Measurements from ENCODE around the gene AMD1. TPM values are rescaled to one million over a fixed set of nuclear protein-coding genes. Genes with fewer than 3 reads are reported as not detected.

Gene AMD1
- total RNA-seq, 1 experiment from 2014 or later, result 77.8 TPM

DNA sequence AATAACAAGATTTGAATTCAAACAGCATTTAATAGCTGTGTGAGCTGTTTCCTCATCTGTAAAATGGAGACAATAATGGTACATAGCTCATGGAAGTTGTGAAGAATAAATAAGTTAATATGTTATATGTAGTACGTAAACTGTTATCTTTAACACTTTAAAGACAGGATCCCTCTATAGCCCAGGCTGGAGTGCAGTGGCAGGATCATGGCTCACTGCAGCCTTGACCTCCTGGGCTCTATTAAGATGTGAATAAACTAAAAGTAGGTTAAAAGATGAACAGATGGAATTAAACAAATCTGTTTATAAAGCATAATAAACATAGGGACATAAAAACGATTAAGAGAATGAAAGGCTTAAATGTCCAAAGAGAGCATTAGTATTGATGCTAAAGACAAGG is 3.0 kb downstream of the AMD1 start:
- no peak for DNase-seq (ENCODE audit: unreplicated experiment)

GRCh38 chr6:110878751-110879522 is 4.4 kb downstream of the AMD1 start:
- Mint-ChIP-seq H3K9me3 (ENCODE audit: unreplicated experiment) (no peaks in the 10 kb centered on the region), H3K27me3 (ENCODE audit: insufficient read depth, unreplicated experiment) (no peaks in the 10 kb centered on the region), H3K27ac (ENCODE audit: low read depth, unreplicated experiment) (peak overlapping the region; percentile 14), H3K4me1 (ENCODE audit: insufficient read depth, unreplicated experiment) (peaks cover 43% of the 10 kb centered on the region), H3K36me3 (ENCODE audit: insufficient read depth, unreplicated experiment) (peaks cover 19% of the 10 kb centered on the region), H3K4me3 (ENCODE audit: unreplicated experiment) (peak overlapping the region; percentile 96)
- ChIA-PET CTCF (interaction anchor here (0.5 to 5.3 kb wide), 27 partner anchors 9 to 399 kb away, joined by 3 to 57 read pairs (median 5); partner anchors contain the start of gene CDK19), POLR2A (interaction anchor here (0.6 to 9.0 kb wide), 19 partner anchors 8 to 393 kb away, joined by 3 to 613 read pairs (median 5); partner anchors contain the start of genes CDK19, GTF3C6 and RPF2)
- peak; percentile 48 for TF ChIP-seq CTCF (IDR thresholded peaks at IDR 0.05; ENCODE audit: unreplicated experiment)
- peak; percentile 58 for DNase-seq (ENCODE audit: unreplicated experiment)
- intact Hi-C loops (cut with micrococcal nuclease), result loop anchor here (1.0 kb wide), 3 partner anchors 70 to 351 kb away; no protein-coding TSS in a partner anchor
- no TSS peak for BruUV-seq (replicated peaks)

More for the DNA sequence above, 3.0 kb downstream of the AMD1 start:
- no TSS peak for BruUV-seq (replicated peaks)
- Mint-ChIP-seq H3K36me3 (ENCODE audit: insufficient read depth, unreplicated experiment) (peaks cover 16% of the 10 kb centered on the region), H3K27ac (ENCODE audit: low read depth, unreplicated experiment) (peak overlapping the region; percentile 97), H3K4me3 (ENCODE audit: unreplicated experiment) (peak overlapping the region; percentile 96), H3K9me3 (ENCODE audit: unreplicated experiment) (no peaks in the 10 kb centered on the region), H3K4me1 (ENCODE audit: insufficient read depth, unreplicated experiment) (peaks cover 38% of the 10 kb centered on the region), H3K27me3 (ENCODE audit: insufficient read depth, unreplicated experiment) (no peaks in the 10 kb centered on the region)
- TF ChIP-seq CTCF (IDR thresholded peaks at IDR 0.05; ENCODE audit: unreplicated experiment), result no peak
- CTCF ChIA-PET, result interaction anchor here (0.6 to 5.3 kb wide), 12 partner anchors 20 to 349 kb away, joined by 3 to 57 read pairs (median 5); partner anchors contain the start of gene CDK19
- POLR2A ChIA-PET, result interaction anchor here (0.8 to 9.0 kb wide), 12 partner anchors 9 to 198 kb away, joined by 3 to 613 read pairs (median 9); partner anchors contain the start of genes CDK19, GTF3C6 and RPF2
- intact Hi-C loops (cut with micrococcal nuclease), result no loop called here

GRCh38 chr6:110880651-110881050 is 6.1 kb downstream of the AMD1 start:
- Mint-ChIP-seq H3K4me1 (ENCODE audit: insufficient read depth, unreplicated experiment) (peaks cover 46% of the 10 kb centered on the region), H3K4me3 (ENCODE audit: unreplicated experiment) (peak overlapping the region; percentile 96), H3K27ac (ENCODE audit: low read depth, unreplicated experiment) (no peak overlapping the region), H3K27me3 (ENCODE audit: insufficient read depth, unreplicated experiment) (no peaks in the 10 kb centered on the region), H3K36me3 (ENCODE audit: insufficient read depth, unreplicated experiment) (peaks cover 13% of the 10 kb centered on the region), H3K9me3 (ENCODE audit: unreplicated experiment) (no peaks in the 10 kb centered on the region)
- BruUV-seq (replicated peaks), result no TSS peak
- intact Hi-C loops (cut with micrococcal nuclease), result no loop called here
- no peak for DNase-seq (ENCODE audit: unreplicated experiment)
- no peak for TF ChIP-seq CTCF (IDR thresholded peaks at IDR 0.05; ENCODE audit: unreplicated experiment)
- CTCF ChIA-PET, result interaction anchor here (0.7 to 5.3 kb wide), 5 partner anchors 64 to 198 kb away, joined by 3 to 57 read pairs (median 32); partner anchors contain the start of gene CDK19
- POLR2A ChIA-PET, result interaction anchor here (9.0 kb wide), 1 partner anchor 65 kb away, joined by 613 read pairs; the partner anchor contains the start of gene CDK19
